ENCODE results near the gene CLEC4F. TPM values are rescaled to one million over a fixed set of nuclear protein-coding genes. Genes with fewer than 3 reads are reported as not detected.

Gene CLEC4F
- total and polyA plus RNA-seq, 2 experiments from 2014 or later, result not detected

- no peaks in the 10 kb centered on the region for H3K4me1 ChIP-seq (ENCODE audit: insufficient read depth)
- H3K79me2 ChIP-seq (replicated peaks; ENCODE audit: insufficient read depth), result no peaks in the 10 kb centered on the region
- no peaks in the 10 kb centered on the region for H3K9me2 ChIP-seq (ENCODE audit: insufficient read depth)
- no peaks in the 10 kb centered on the region for H3F3A ChIP-seq (replicated peaks; ENCODE audit: low read depth)
- Mint-ChIP-seq H3K9me3 (no peaks in the 10 kb centered on the region), H3K27me3 (ENCODE audit: insufficient read depth, low read depth, poor library complexity) (no peaks in the 10 kb centered on the region), H3K4me3 (no peak overlapping the region), H3K27ac (no peak overlapping the region), H3K4me1 (no peaks in the 10 kb centered on the region; the same call in 2 of the 3 replicates), H3K36me3 (ENCODE audit: low read depth) (no peaks in the 10 kb centered on the region)
- no peak overlapping the region for H3K4me3 ChIP-seq
- no peaks in the 10 kb centered on the region; the same call in 1 of the 2 replicates for H4K20me1 ChIP-seq (replicated peaks; ENCODE audit: insufficient read depth)
- no peaks in the 10 kb centered on the region for H3K36me3 ChIP-seq (ENCODE audit: insufficient read depth)
- H3K27me3 ChIP-seq (ENCODE audit: insufficient read depth), result no peaks in the 10 kb centered on the region
- no peak overlapping the region for H3K27ac ChIP-seq (ENCODE audit: low read depth)
- no peak for DNase-seq (ENCODE audit: low spot score)
- no peak overlapping the region for H3K4me2 ChIP-seq
- TF ChIP-seq STAT1 (IDR thresholded peaks at IDR 0.05; ENCODE audit: unreplicated experiment) (no peak), JUNB (IDR thresholded peaks at IDR 0.05; ENCODE audit: unreplicated experiment) (no peak), EZH2phosphoT487 (IDR thresholded peaks at IDR 0.05; ENCODE audit: unreplicated experiment) (no peak), CREB1 (CRISPR knock-in tag; IDR thresholded peaks at IDR 0.05; ENCODE audit: low read depth) (no peak), ZNF114 (CRISPR knock-in tag; IDR thresholded peaks at IDR 0.05) (no peak), NANOG (IDR thresholded peaks at IDR 0.05; ENCODE audit: borderline replicate concordance) (no peak), ZNF331 (CRISPR knock-in tag; IDR thresholded peaks at IDR 0.05; ENCODE audit: low read depth) (no peak)
- TF ChIP-seq, protein P1, sequence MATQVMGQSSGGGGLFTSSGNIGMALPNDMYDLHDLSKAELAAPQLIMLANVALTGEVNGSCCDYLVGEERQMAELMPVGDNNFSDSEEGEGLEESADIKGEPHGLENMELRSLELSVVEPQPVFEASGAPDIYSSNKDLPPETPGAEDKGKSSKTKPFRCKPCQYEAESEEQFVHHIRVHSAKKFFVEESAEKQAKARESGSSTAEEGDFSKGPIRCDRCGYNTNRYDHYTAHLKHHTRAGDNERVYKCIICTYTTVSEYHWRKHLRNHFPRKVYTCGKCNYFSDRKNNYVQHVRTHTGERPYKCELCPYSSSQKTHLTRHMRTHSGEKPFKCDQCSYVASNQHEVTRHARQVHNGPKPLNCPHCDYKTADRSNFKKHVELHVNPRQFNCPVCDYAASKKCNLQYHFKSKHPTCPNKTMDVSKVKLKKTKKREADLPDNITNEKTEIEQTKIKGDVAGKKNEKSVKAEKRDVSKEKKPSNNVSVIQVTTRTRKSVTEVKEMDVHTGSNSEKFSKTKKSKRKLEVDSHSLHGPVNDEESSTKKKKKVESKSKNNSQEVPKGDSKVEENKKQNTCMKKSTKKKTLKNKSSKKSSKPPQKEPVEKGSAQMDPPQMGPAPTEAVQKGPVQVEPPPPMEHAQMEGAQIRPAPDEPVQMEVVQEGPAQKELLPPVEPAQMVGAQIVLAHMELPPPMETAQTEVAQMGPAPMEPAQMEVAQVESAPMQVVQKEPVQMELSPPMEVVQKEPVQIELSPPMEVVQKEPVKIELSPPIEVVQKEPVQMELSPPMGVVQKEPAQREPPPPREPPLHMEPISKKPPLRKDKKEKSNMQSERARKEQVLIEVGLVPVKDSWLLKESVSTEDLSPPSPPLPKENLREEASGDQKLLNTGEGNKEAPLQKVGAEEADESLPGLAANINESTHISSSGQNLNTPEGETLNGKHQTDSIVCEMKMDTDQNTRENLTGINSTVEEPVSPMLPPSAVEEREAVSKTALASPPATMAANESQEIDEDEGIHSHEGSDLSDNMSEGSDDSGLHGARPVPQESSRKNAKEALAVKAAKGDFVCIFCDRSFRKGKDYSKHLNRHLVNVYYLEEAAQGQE (IDR thresholded peaks at IDR 0.05; ENCODE audit: unreplicated experiment), result no peak
- TF ChIP-seq, protein P2, sequence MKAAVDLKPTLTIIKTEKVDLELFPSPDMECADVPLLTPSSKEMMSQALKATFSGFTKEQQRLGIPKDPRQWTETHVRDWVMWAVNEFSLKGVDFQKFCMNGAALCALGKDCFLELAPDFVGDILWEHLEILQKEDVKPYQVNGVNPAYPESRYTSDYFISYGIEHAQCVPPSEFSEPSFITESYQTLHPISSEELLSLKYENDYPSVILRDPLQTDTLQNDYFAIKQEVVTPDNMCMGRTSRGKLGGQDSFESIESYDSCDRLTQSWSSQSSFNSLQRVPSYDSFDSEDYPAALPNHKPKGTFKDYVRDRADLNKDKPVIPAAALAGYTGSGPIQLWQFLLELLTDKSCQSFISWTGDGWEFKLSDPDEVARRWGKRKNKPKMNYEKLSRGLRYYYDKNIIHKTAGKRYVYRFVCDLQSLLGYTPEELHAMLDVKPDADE (IDR thresholded peaks at IDR 0.05), result no peak
- TF ChIP-seq, protein P3, sequence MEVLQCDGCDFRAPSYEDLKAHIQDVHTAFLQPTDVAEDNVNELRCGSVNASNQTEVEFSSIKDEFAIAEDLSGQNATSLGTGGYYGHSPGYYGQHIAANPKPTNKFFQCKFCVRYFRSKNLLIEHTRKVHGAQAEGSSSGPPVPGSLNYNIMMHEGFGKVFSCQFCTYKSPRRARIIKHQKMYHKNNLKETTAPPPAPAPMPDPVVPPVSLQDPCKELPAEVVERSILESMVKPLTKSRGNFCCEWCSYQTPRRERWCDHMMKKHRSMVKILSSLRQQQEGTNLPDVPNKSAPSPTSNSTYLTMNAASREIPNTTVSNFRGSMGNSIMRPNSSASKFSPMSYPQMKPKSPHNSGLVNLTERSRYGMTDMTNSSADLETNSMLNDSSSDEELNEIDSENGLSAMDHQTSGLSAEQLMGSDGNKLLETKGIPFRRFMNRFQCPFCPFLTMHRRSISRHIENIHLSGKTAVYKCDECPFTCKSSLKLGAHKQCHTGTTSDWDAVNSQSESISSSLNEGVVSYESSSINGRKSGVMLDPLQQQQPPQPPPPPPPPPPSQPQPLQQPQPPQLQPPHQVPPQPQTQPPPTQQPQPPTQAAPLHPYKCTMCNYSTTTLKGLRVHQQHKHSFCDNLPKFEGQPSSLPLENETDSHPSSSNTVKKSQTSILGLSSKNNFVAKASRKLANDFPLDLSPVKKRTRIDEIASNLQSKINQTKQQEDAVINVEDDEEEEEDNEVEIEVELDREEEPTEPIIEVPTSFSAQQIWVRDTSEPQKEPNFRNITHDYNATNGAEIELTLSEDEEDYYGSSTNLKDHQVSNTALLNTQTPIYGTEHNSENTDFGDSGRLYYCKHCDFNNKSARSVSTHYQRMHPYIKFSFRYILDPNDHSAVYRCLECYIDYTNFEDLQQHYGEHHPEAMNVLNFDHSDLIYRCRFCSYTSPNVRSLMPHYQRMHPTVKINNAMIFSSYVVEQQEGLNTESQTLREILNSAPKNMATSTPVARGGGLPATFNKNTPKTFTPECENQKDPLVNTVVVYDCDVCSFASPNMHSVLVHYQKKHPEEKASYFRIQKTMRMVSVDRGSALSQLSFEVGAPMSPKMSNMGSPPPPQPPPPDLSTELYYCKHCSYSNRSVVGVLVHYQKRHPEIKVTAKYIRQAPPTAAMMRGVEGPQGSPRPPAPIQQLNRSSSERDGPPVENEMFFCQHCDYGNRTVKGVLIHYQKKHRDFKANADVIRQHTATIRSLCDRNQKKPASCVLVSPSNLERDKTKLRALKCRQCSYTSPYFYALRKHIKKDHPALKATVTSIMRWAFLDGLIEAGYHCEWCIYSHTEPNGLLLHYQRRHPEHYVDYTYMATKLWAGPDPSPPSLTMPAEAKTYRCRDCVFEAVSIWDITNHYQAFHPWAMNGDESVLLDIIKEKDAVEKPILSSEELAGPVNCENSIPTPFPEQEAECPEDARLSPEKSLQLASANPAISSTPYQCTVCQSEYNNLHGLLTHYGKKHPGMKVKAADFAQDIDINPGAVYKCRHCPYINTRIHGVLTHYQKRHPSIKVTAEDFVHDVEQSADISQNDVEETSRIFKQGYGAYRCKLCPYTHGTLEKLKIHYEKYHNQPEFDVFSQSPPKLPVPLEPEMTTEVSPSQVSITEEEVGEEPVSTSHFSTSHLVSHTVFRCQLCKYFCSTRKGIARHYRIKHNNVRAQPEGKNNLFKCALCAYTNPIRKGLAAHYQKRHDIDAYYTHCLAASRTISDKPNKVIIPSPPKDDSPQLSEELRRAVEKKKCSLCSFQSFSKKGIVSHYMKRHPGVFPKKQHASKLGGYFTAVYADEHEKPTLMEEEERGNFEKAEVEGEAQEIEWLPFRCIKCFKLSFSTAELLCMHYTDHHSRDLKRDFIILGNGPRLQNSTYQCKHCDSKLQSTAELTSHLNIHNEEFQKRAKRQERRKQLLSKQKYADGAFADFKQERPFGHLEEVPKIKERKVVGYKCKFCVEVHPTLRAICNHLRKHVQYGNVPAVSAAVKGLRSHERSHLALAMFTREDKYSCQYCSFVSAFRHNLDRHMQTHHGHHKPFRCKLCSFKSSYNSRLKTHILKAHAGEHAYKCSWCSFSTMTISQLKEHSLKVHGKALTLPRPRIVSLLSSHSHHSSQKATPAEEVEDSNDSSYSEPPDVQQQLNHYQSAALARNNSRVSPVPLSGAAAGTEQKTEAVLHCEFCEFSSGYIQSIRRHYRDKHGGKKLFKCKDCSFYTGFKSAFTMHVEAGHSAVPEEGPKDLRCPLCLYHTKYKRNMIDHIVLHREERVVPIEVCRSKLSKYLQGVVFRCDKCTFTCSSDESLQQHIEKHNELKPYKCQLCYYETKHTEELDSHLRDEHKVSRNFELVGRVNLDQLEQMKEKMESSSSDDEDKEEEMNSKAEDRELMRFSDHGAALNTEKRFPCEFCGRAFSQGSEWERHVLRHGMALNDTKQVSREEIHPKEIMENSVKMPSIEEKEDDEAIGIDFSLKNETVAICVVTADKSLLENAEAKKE (CRISPR knock-in tag; IDR thresholded peaks at IDR 0.05), result no peak
- ATAC-seq, result no peak
- H2AFZ ChIP-seq, result no peak overlapping the region
Measured at GRCh38 chr2:70852824-70853223, 32.4 kb upstream of the CLEC4F start.
